Right lobe of liver (tissue), 4 donors: ENCODE measurements around the gene TGM2.

Experiments used
- CTCF ChIP-seq, 4 donors: fragments of 200-600 bp in 3 of 4; fragments of 450-650 bp in 1 of 4; IDR thresholded peaks; one replicate each; pipeline versions ENCODE4 v1.5.1 to v1.8.0; 2016 to 2022; ENCODE audit warnings: antibody characterized with exemption in 4 of 4, mild to moderate bottlenecking in 2 of 4
- POLR2A ChIP-seq: fragments of 450-650 bp; IDR thresholded peaks from one replicate; pipeline ENCODE4 v1.6.1; 2017; ENCODE audit warnings: antibody characterized with exemption, mild to moderate bottlenecking
- donor health status: DM: no; HTN: no; CAD: no.
- donor health status: DM: no; HTN: no; CAD: no.
- donor health status: DM: no; HTN: yes; CAD: no.

GRCh38 chr20:38192323-38192885 is 27.3 kb upstream of the TGM2 start:
- no peak for TF ChIP-seq CTCF (IDR thresholded peaks at IDR 0.05)
- no peak for TF ChIP-seq POLR2A
